Tracheal epithelial cell (primary cell): ENCODE results near the gene NME8. TPM values are rescaled to one million over a fixed set of nuclear protein-coding genes. Genes with fewer than 3 reads are reported as not detected.

ENCODE experiments used
- total RNA-seq: library from RNA; depleted of rRNA; stranded (reverse); fragments of >200 nt; gene quantifications from 2 replicates; pipeline ENCODE4 v1.2.1, GENCODE V29; 2014

NME8 gene
- total RNA-seq: not detected in 2 replicates

GRCh38 chr7:37848297-37848696 is at the start of gene NME8:
Gene NME8 (plus strand): TSS chr7:37848597. CDS start chr7:37850267, 1,670 bp downstream.

GRCh38 chr7:37916673-37917660 is 68.6 kb downstream of the NME8 start, which contains the start of gene SFRP4:
Gene SFRP4 (minus strand): TSS chr7:37916817. CDS start chr7:37916537, 280 bp downstream.

GRCh38 chr7:37920305-37920848 is 72.0 kb downstream of the NME8 start, which contains the start of gene EPDR1:
Gene EPDR1 (plus strand): TSS chr7:37920640. CDS start chr7:37920940, 300 bp downstream.

Other genes starting within 250 kb of the NME8 start
- gene GPR141, start 164.8 kb upstream of the NME8 start, total RNA-seq: 0.24 TPM in 1 of 2 replicates, not detected in the other
- under 0.01 TPM in 1 of 2 replicates, not detected in the other for gene SFRP4, start 68.2 kb downstream of the NME8 start, total RNA-seq
- 16.4 and 20.0 TPM in 2 replicates for gene EPDR1, start 72.0 kb downstream of the NME8 start, total RNA-seq